ENCODE data around the gene ATXN7L1. TPM values are rescaled to one million over a fixed set of nuclear protein-coding genes. Genes with fewer than 3 reads are reported as not detected.
A peak's percentile ranks its signal among the peaks of the same experiment; 100 is the strongest.

The ATXN7L1 gene
- total RNA-seq, 2 donors from 2014 or later: 12.6 to 28.1 TPM

- Histone ChIP-seq H3K27ac (no peak overlapping the region), H3K9me3 (no peaks in the 10 kb centered on the region), H3K4me1 (replicated peaks) (peaks cover 3% of the 10 kb centered on the region), H3K4me3 (no peak overlapping the region), H3K27me3 (replicated peaks; ENCODE audit: insufficient read depth) (no peaks in the 10 kb centered on the region), H3K36me3 (no peaks in the 10 kb centered on the region)
- TF ChIP-seq POLR2AphosphoS5 (IDR thresholded peaks at IDR 0.05) (peak; percentile 64), CTCF (IDR thresholded peaks at IDR 0.05) (no peak), POLR2A (IDR thresholded peaks at IDR 0.05) (no peak)
- DNase-seq (ENCODE audit: low spot score): peak; percentile 46
- intact Hi-C loops (cut with DNase I): no loop called here
These were observed 50.3 kb downstream of the ATXN7L1 start for GRCh38 chr7:105826143-105826542.

- WGBS: 91% methylated on average over 1 of the region's 1 CpG
- no peak overlapping the region for H3K4me3 ChIP-seq
- H3K36me3 ChIP-seq: no peaks in the 10 kb centered on the region
- no peak for DNase-seq (ENCODE audit: low spot score)
- no peak overlapping the region for H3K27ac ChIP-seq
- H3K4me1 ChIP-seq (replicated peaks): peaks cover under 1% of the 10 kb centered on the region
- no peak for TF ChIP-seq CTCF (IDR thresholded peaks at IDR 0.05)
- no peak for TF ChIP-seq POLR2AphosphoS5 (IDR thresholded peaks at IDR 0.05)
- no peak for TF ChIP-seq POLR2A (IDR thresholded peaks at IDR 0.05)
- intact Hi-C loops (cut with DNase I): no loop called here
- no peaks in the 10 kb centered on the region for H3K9me3 ChIP-seq
- no peaks in the 10 kb centered on the region for H3K27me3 ChIP-seq (replicated peaks; ENCODE audit: insufficient read depth)
These were observed 51.0 kb downstream of the ATXN7L1 start for GRCh38 chr7:105825371-105825770.

GRCh38 chr7:105822806-105823205, 53.6 kb downstream of the ATXN7L1 start:
- Histone ChIP-seq H3K4me3 (no peak overlapping the region), H3K36me3 (no peaks in the 10 kb centered on the region), H3K9me3 (no peaks in the 10 kb centered on the region), H3K27ac (no peak overlapping the region), H3K27me3 (replicated peaks; ENCODE audit: insufficient read depth) (no peaks in the 10 kb centered on the region), H3K4me1 (replicated peaks) (no peaks in the 10 kb centered on the region)
- WGBS: 90% methylated on average over 1 of the region's 1 CpG
- intact Hi-C loops (cut with DNase I): no loop called here
- TF ChIP-seq POLR2AphosphoS5 (IDR thresholded peaks at IDR 0.05) (no peak), CTCF (IDR thresholded peaks at IDR 0.05) (no peak), POLR2A (IDR thresholded peaks at IDR 0.05) (no peak)
- DNase-seq (ENCODE audit: low spot score): no peak

- Histone ChIP-seq H3K4me3 (no peak overlapping the region), H3K4me1 (replicated peaks) (no peaks in the 10 kb centered on the region), H3K36me3 (no peaks in the 10 kb centered on the region), H3K9me3 (no peaks in the 10 kb centered on the region), H3K27me3 (replicated peaks; ENCODE audit: insufficient read depth) (no peaks in the 10 kb centered on the region), H3K27ac (no peak overlapping the region)
- TF ChIP-seq POLR2A (IDR thresholded peaks at IDR 0.05): no peak
- no peak for TF ChIP-seq CTCF (IDR thresholded peaks at IDR 0.05)
- TF ChIP-seq POLR2AphosphoS5 (IDR thresholded peaks at IDR 0.05): no peak
- intact Hi-C loops (cut with DNase I): no loop called here
- 94% methylated on average over 4 of the region's 4 CpGs for WGBS
- DNase-seq (ENCODE audit: low spot score): no peak
These were observed 54.9 kb downstream of the ATXN7L1 start for GRCh38 chr7:105821527-105821926.

- no peak for TF ChIP-seq POLR2A (IDR thresholded peaks at IDR 0.05)
- TF ChIP-seq CTCF (IDR thresholded peaks at IDR 0.05): no peak
- no peak for TF ChIP-seq POLR2AphosphoS5 (IDR thresholded peaks at IDR 0.05)
- H3K36me3 ChIP-seq: no peaks in the 10 kb centered on the region
- intact Hi-C loops (cut with DNase I): no loop called here
- 98% methylated on average over 5 of the region's 5 CpGs for WGBS
- no peak overlapping the region for H3K4me3 ChIP-seq
- H3K27ac ChIP-seq: no peak overlapping the region
- DNase-seq (ENCODE audit: low spot score): no peak
- no peaks in the 10 kb centered on the region for H3K27me3 ChIP-seq (replicated peaks; ENCODE audit: insufficient read depth)
- no peaks in the 10 kb centered on the region for H3K4me1 ChIP-seq (replicated peaks)
- no peaks in the 10 kb centered on the region for H3K9me3 ChIP-seq
These were observed 55.9 kb downstream of the ATXN7L1 start for GRCh38 chr7:105820363-105821066.

Measured in prostate gland (tissue), 2 donors.